GM21381 (cell line): ENCODE results near the gene SMIM35.
A peak's percentile ranks its signal among the peaks of the same experiment; 100 is the strongest.

Experiments used
- ATAC-seq: cut with Tn5 transposase; IDR thresholded peaks from one replicate; pipeline ENCODE4 v1.9.1; 2021; ENCODE audit warnings: mild to moderate bottlenecking, moderate library complexity; ENCODE audit not compliant: unreplicated experiment

Gene SMIM35

GRCh38 chr11:118007040-118007439 is 79.7 kb downstream of the SMIM35 start:
- no peak for ATAC-seq

GRCh38 chr11:118006153-118006534 is 80.6 kb downstream of the SMIM35 start:
- no peak for ATAC-seq

- ATAC-seq, result no peak
These were observed 81.3 kb downstream of the SMIM35 start for GRCh38 chr11:118005224-118006152.

- no peak for ATAC-seq
These were observed 82.1 kb downstream of the SMIM35 start for GRCh38 chr11:118004543-118005223.

GRCh38 chr11:118003456-118003855 is 83.3 kb downstream of the SMIM35 start:
- no peak for ATAC-seq

- ATAC-seq, result no peak
These were observed 84.0 kb downstream of the SMIM35 start for GRCh38 chr11:118002541-118003423.

- no peak for ATAC-seq
These were observed 84.7 kb downstream of the SMIM35 start for GRCh38 chr11:118002010-118002540.

GRCh38 chr11:118001494-118001971 is 85.2 kb downstream of the SMIM35 start:
- ATAC-seq, result no peak

GRCh38 chr11:118000850-118001228 is 85.9 kb downstream of the SMIM35 start:
- no peak for ATAC-seq

GRCh38 chr11:118000067-118000849 is 86.5 kb downstream of the SMIM35 start:
- ATAC-seq, result no peak

- no peak for ATAC-seq
These were observed 87.3 kb downstream of the SMIM35 start for GRCh38 chr11:117999354-117999993.

- no peak for ATAC-seq
These were observed 88.0 kb downstream of the SMIM35 start for GRCh38 chr11:117998664-117999353.

- ATAC-seq, result peak; percentile 57
These were observed 88.8 kb downstream of the SMIM35 start for GRCh38 chr11:117997823-117998579.

GRCh38 chr11:117997406-117997805 is 89.4 kb downstream of the SMIM35 start:
- ATAC-seq, result no peak

GRCh38 chr11:117996058-117996457 is 90.7 kb downstream of the SMIM35 start:
- ATAC-seq, result no peak

- ATAC-seq, result no peak
These were observed 91.3 kb downstream of the SMIM35 start for GRCh38 chr11:117995472-117995871.

GRCh38 chr11:117993988-117994745 is 92.6 kb downstream of the SMIM35 start:
- no peak for ATAC-seq
